GM23338 (cell line): ENCODE measurements around the gene SULT1A2. TPM values are rescaled to one million over a fixed set of nuclear protein-coding genes. Genes with fewer than 3 reads are reported as not detected.

Experiments used
- ATAC-seq: fragments of 200-7000 bp; cut with Tn5 transposase; 3 replicates; pipeline ENCODE4 v1.9.1; 2020
- DNase-seq: peaks from one replicate; pipeline ENCODE4 v3.0.0-alpha.2; 2015; ENCODE audit warnings: low spot score
- H2AFZ ChIP-seq: fragments of 200-600 bp; sonication (generic); 2 replicates; pipeline ENCODE4 v1.8.0; 2016; ENCODE audit warnings: antibody characterized with exemption, mild to moderate bottlenecking, moderate library complexity
- H3F3A ChIP-seq: fragments of 200-600 bp; sonication (generic); replicated peaks from 2 replicates; pipeline ENCODE4 v1.8.0; 2017; ENCODE audit warnings: antibody characterized with exemption, mixed run types, low read depth
- H3K27ac ChIP-seq: fragments of 200-600 bp; sonication (generic); 2 replicates; pipeline ENCODE4 v1.6.1; 2016; ENCODE audit warnings: low read depth
- H3K27me3 ChIP-seq: fragments of 200-600 bp; sonication (generic); 2 replicates; pipeline ENCODE4 v1.8.0; 2016; ENCODE audit warnings: mild to moderate bottlenecking, mixed run types, moderate library complexity; ENCODE audit not compliant: insufficient read depth
- H3K36me3 ChIP-seq: fragments of 200-600 bp; sonication (generic); 2 replicates; pipeline ENCODE4 v1.8.0; 2016; ENCODE audit warnings: mild to moderate bottlenecking; ENCODE audit not compliant: insufficient read depth
- H3K4me1 ChIP-seq: fragments of 200-600 bp; sonication (generic); 2 replicates; pipeline ENCODE4 v1.8.0; 2016; ENCODE audit warnings: mild to moderate bottlenecking, moderate library complexity; ENCODE audit not compliant: insufficient read depth
- H3K4me2 ChIP-seq: fragments of 200-600 bp; sonication (generic); 2 replicates; pipeline ENCODE4 v1.7.1; 2017; ENCODE audit warnings: mixed run types
- H3K4me3 ChIP-seq: fragments of 200-600 bp; sonication (generic); 2 replicates; pipeline ENCODE4 v1.6.1; 2016; ENCODE audit warnings: mixed run types
- H3K79me2 ChIP-seq: fragments of 200-600 bp; sonication (generic); replicated peaks from 2 replicates; pipeline ENCODE4 v1.8.0; 2017; ENCODE audit warnings: mild to moderate bottlenecking; ENCODE audit not compliant: insufficient read depth
- H3K9me2 ChIP-seq: fragments of 200-600 bp; sonication (generic); 2 replicates; pipeline ENCODE4 v1.8.0; 2017; ENCODE audit not compliant: insufficient read depth
- H4K20me1 ChIP-seq: fragments of 200-600 bp; sonication (generic); replicated peaks from 2 replicates; pipeline ENCODE4 v1.8.0; 2017; ENCODE audit warnings: mild to moderate bottlenecking; ENCODE audit not compliant: insufficient read depth
- H3K27ac Mint-ChIP-seq: 2 replicates; pipeline ENCODE4 v1.8.0; 2020; ENCODE audit warnings: inconsistent platforms, mild to moderate bottlenecking, moderate library complexity, mixed read lengths
- H3K27me3 Mint-ChIP-seq: 3 replicates; pipeline ENCODE4 v1.8.0; 2022; ENCODE audit warnings: low read depth, mild to moderate bottlenecking, moderate library complexity, mixed read lengths, inconsistent platforms; ENCODE audit not compliant: insufficient read depth, poor library complexity
- H3K36me3 Mint-ChIP-seq: 3 replicates; pipeline ENCODE4 v1.8.0; 2021; ENCODE audit warnings: low read depth, mild to moderate bottlenecking, inconsistent platforms, moderate library complexity, mixed read lengths
- H3K4me1 Mint-ChIP-seq: 3 replicates; pipeline ENCODE4 v1.8.0; 2020; ENCODE audit warnings: mild to moderate bottlenecking, inconsistent platforms, mixed read lengths
- H3K4me3 Mint-ChIP-seq: 3 replicates; pipeline ENCODE4 v1.8.0; 2021; ENCODE audit warnings: moderate library complexity, mild to moderate bottlenecking, inconsistent platforms, mixed read lengths
- H3K9me3 Mint-ChIP-seq: 3 replicates; pipeline ENCODE4 v1.8.0; 2020; ENCODE audit warnings: moderate library complexity, mild to moderate bottlenecking, inconsistent platforms, mixed read lengths
- CREB1 ChIP-seq: fragments of 250-450 bp; sonication (Bioruptor Pico); IDR thresholded peaks from 2 replicates; pipeline ENCODE4 v1.5.0; 2020; ENCODE audit warnings: low read depth, mild to moderate bottlenecking, moderate library complexity
- EZH2 ChIP-seq: fragments of 200-600 bp; sonication (generic); IDR thresholded peaks from one replicate; pipeline ENCODE4 v1.8.0; 2017; ENCODE audit warnings: antibody characterized with exemption, mild to moderate bottlenecking, low read depth; ENCODE audit not compliant: unreplicated experiment
- EZH2phosphoT487 ChIP-seq: fragments of 200-600 bp; sonication (generic); IDR thresholded peaks from one replicate; pipeline ENCODE4 v1.8.1; 2018; ENCODE audit warnings: antibody characterized with exemption; ENCODE audit not compliant: unreplicated experiment
- JUNB ChIP-seq: IDR thresholded peaks from one replicate; pipeline ENCODE4 v1.6.1; 2016; ENCODE audit warnings: antibody characterized with exemption; ENCODE audit not compliant: unreplicated experiment
- NANOG ChIP-seq: IDR thresholded peaks from 2 replicates; pipeline ENCODE4 v1.6.1; 2016; ENCODE audit warnings: antibody characterized with exemption, borderline replicate concordance
- POLR2AphosphoS5 ChIP-seq: IDR thresholded peaks from 2 replicates; pipeline ENCODE4 v1.6.1; 2016; ENCODE audit warnings: antibody characterized with exemption, low read depth
- STAT1 ChIP-seq: IDR thresholded peaks from one replicate; pipeline ENCODE4 v1.6.1; 2016; ENCODE audit warnings: antibody characterized with exemption; ENCODE audit not compliant: unreplicated experiment
- ZNF114 ChIP-seq: fragments of 250-450 bp; sonication (Bioruptor Pico); IDR thresholded peaks from 2 replicates; pipeline ENCODE4 v1.5.0; 2020; ENCODE audit warnings: mild to moderate bottlenecking, moderate library complexity
- ZNF462 ChIP-seq: fragments of 250-450 bp; sonication (Bioruptor Pico); IDR thresholded peaks from 2 replicates; pipeline ENCODE4 v1.5.0; 2020; ENCODE audit warnings: mild to moderate bottlenecking, moderate library complexity
- polyA plus RNA-seq: library from polyadenylated mRNA; unstranded; fragments of >200 nt; fragmentation: Nextera tagmentation; extraction: Ambion mirVana; gene quantifications from 2 replicates; pipeline ENCODE4 v1.2.1, GENCODE V29; 2016
- total RNA-seq: library from RNA; depleted of rRNA; stranded (reverse); fragments of >200 nt; shearing (Covaris generic); gene quantifications from 2 replicates; pipeline ENCODE4 v1.2.3, GENCODE V29; 2014
- TF ChIP-seq, protein P1 (sequence below), 2 experiments: fragments of 200-600 bp in 1 of 2; sonication (generic) in 1 of 2; conservative IDR thresholded peaks; 2 replicates each; pipeline versions ENCODE4 v1.5.1 to v1.6.1; 2016 to 2017; ENCODE audit warnings: antibody characterized with exemption in 2 of 2, low read depth in 2 of 2, mild to moderate bottlenecking in 2 of 2, moderate library complexity in 1 of 2
- TF ChIP-seq, protein P2 (sequence below): IDR thresholded peaks from one replicate; pipeline ENCODE4 v1.6.1; 2018; ENCODE audit warnings: antibody characterized with exemption; ENCODE audit not compliant: unreplicated experiment

Gene SULT1A2
- total and polyA plus RNA-seq, 2 experiments from 2014 or later: 0.17 to 0.34 TPM

GRCh38 chr16:28592511-28592910 is 4.3 kb downstream of the SULT1A2 start:
- Histone ChIP-seq H2AFZ (no peak overlapping the region), H3K4me2 (no peak overlapping the region), H3F3A (no peaks in the 10 kb centered on the region), H3K9me2 (no peaks in the 10 kb centered on the region; the same call in 1 of the 2 replicates), H3K27ac (no peak overlapping the region), H3K4me3 (no peak overlapping the region), H3K36me3 (no peaks in the 10 kb centered on the region), H3K27me3 (no peaks in the 10 kb centered on the region), H3K79me2 (no peaks in the 10 kb centered on the region), H4K20me1 (no peaks in the 10 kb centered on the region), H3K4me1 (peaks cover 4% of the 10 kb centered on the region; the same call in 1 of the 2 replicates)
- H3K9me3 Mint-ChIP-seq: no peaks in the 10 kb centered on the region
- H3K4me1 Mint-ChIP-seq: peaks cover 15% of the 10 kb centered on the region
- H3K36me3 Mint-ChIP-seq: peaks cover 8% of the 10 kb centered on the region; the same call in 1 of the 3 replicates
- peaks cover 14% of the 10 kb centered on the region for H3K27me3 Mint-ChIP-seq
- no peak overlapping the region for H3K4me3 Mint-ChIP-seq
- ATAC-seq (no peak), DNase-seq (no peak)
- TF ChIP-seq, protein P1, sequence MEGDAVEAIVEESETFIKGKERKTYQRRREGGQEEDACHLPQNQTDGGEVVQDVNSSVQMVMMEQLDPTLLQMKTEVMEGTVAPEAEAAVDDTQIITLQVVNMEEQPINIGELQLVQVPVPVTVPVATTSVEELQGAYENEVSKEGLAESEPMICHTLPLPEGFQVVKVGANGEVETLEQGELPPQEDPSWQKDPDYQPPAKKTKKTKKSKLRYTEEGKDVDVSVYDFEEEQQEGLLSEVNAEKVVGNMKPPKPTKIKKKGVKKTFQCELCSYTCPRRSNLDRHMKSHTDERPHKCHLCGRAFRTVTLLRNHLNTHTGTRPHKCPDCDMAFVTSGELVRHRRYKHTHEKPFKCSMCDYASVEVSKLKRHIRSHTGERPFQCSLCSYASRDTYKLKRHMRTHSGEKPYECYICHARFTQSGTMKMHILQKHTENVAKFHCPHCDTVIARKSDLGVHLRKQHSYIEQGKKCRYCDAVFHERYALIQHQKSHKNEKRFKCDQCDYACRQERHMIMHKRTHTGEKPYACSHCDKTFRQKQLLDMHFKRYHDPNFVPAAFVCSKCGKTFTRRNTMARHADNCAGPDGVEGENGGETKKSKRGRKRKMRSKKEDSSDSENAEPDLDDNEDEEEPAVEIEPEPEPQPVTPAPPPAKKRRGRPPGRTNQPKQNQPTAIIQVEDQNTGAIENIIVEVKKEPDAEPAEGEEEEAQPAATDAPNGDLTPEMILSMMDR (conservative IDR thresholded peaks at IDR 0.05; ENCODE audit: low read depth in 2 of 2): no peak
- TF ChIP-seq JUNB (no peak), ZNF114 (no peak), EZH2phosphoT487 (no peak), CREB1 (no peak)
- H3K27ac Mint-ChIP-seq: no peak overlapping the region

GRCh38 chr16:28591355-28591754 is 5.5 kb downstream of the SULT1A2 start:
- Histone ChIP-seq H3K9me2 (no peaks in the 10 kb centered on the region; the same call in 1 of the 2 replicates), H3K79me2 (no peaks in the 10 kb centered on the region), H3F3A (no peaks in the 10 kb centered on the region), H4K20me1 (no peaks in the 10 kb centered on the region), H3K4me2 (no peak overlapping the region), H3K4me1 (peaks cover 2% of the 10 kb centered on the region; the same call in 1 of the 2 replicates), H3K27me3 (no peaks in the 10 kb centered on the region), H3K4me3 (no peak overlapping the region), H3K36me3 (no peaks in the 10 kb centered on the region), H2AFZ (no peak overlapping the region), H3K27ac (no peak overlapping the region)
- ATAC-seq (no peak), DNase-seq (no peak)
- Mint-ChIP-seq H3K9me3 (no peaks in the 10 kb centered on the region), H3K27me3 (peaks cover 10% of the 10 kb centered on the region), H3K4me3 (no peak overlapping the region), H3K27ac (no peak overlapping the region; the same call in 1 of the 2 replicates), H3K4me1 (peaks cover 4% of the 10 kb centered on the region), H3K36me3 (peaks cover 8% of the 10 kb centered on the region; the same call in 1 of the 3 replicates)
- TF ChIP-seq EZH2 (no peak), STAT1 (no peak), POLR2AphosphoS5 (no peak), ZNF462 (CRISPR knock-in tag) (no peak), ZNF114 (no peak), NANOG (no peak), EZH2phosphoT487 (no peak)
- TF ChIP-seq, protein P2, sequence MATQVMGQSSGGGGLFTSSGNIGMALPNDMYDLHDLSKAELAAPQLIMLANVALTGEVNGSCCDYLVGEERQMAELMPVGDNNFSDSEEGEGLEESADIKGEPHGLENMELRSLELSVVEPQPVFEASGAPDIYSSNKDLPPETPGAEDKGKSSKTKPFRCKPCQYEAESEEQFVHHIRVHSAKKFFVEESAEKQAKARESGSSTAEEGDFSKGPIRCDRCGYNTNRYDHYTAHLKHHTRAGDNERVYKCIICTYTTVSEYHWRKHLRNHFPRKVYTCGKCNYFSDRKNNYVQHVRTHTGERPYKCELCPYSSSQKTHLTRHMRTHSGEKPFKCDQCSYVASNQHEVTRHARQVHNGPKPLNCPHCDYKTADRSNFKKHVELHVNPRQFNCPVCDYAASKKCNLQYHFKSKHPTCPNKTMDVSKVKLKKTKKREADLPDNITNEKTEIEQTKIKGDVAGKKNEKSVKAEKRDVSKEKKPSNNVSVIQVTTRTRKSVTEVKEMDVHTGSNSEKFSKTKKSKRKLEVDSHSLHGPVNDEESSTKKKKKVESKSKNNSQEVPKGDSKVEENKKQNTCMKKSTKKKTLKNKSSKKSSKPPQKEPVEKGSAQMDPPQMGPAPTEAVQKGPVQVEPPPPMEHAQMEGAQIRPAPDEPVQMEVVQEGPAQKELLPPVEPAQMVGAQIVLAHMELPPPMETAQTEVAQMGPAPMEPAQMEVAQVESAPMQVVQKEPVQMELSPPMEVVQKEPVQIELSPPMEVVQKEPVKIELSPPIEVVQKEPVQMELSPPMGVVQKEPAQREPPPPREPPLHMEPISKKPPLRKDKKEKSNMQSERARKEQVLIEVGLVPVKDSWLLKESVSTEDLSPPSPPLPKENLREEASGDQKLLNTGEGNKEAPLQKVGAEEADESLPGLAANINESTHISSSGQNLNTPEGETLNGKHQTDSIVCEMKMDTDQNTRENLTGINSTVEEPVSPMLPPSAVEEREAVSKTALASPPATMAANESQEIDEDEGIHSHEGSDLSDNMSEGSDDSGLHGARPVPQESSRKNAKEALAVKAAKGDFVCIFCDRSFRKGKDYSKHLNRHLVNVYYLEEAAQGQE: no peak
